Measurements from ENCODE around the gene P2RY12. TPM values are rescaled to one million over a fixed set of nuclear protein-coding genes. Genes with fewer than 3 reads are reported as not detected.

P2RY12 gene
- total RNA-seq, 2 donors from 2014 or later: 1.4 to 1.5 TPM

DNA sequence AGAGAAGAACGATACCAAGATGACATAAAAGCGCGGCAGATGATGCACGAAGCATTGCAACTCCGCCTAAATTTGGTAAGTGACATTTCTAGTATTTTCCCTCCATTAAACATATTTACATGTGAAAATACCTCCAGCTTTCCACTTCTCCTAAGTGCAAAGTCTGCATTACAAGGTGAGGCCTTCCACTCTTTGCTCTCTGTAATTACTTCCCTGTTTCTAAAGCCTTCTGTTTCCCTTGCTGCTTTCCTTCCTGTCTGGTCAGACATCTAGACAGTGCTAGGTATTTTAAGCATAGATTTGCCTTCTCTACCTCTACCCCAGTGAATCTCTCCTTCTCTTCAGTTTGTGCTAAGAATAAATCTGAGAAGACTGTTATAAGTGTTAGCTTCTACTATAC is 1.9 kb downstream of the P2RY12 start:
- Histone ChIP-seq H3K27ac (no peak overlapping the region), H3K9me3 (no peaks in the 10 kb centered on the region)

DNA sequence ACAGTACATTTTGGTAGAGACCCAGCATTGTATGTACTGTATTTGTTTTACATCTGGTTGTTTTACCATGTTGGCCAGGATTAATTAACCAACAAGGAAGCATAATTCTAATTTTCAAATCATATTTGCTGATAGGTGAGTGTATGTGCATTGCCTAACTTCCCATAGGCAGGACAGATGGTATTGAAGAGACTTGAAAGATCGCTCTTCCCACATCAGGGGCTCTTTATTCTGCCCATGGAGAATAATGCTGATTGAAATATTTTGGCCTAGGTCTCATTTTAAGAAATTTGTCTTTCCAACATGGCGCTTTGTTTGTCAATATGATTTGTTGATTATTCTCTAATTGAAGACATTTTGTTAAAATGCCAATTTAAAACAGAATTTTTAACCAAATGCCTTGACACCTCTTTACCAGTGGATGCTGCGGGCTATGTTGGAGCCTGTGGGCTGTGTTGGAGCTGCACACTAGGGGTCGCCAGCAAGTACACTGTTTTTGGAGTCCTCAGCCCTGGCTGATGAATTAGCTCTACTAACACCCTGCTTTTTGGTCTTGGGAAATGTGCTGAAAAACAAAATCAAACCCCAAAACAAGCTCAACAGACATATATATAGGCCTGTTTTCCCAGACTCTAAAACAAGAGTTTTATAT is 5.3 kb downstream of the P2RY12 start:
- Histone ChIP-seq H3K36me3 (no peaks in the 10 kb centered on the region), H3K27me3 (no peaks in the 10 kb centered on the region), H3K4me1 (no peaks in the 10 kb centered on the region), H3K4me3 (no peak overlapping the region), H3K9me3 (no peaks in the 10 kb centered on the region), H3K27ac (no peak overlapping the region)
- TF ChIP-seq, protein P1, sequence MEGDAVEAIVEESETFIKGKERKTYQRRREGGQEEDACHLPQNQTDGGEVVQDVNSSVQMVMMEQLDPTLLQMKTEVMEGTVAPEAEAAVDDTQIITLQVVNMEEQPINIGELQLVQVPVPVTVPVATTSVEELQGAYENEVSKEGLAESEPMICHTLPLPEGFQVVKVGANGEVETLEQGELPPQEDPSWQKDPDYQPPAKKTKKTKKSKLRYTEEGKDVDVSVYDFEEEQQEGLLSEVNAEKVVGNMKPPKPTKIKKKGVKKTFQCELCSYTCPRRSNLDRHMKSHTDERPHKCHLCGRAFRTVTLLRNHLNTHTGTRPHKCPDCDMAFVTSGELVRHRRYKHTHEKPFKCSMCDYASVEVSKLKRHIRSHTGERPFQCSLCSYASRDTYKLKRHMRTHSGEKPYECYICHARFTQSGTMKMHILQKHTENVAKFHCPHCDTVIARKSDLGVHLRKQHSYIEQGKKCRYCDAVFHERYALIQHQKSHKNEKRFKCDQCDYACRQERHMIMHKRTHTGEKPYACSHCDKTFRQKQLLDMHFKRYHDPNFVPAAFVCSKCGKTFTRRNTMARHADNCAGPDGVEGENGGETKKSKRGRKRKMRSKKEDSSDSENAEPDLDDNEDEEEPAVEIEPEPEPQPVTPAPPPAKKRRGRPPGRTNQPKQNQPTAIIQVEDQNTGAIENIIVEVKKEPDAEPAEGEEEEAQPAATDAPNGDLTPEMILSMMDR (IDR thresholded peaks at IDR 0.05): peak in 1 of 2 donors; percentile 56
- no peak for DNase-seq (ENCODE audit: low spot score)

More for the DNA sequence above, 1.9 kb downstream of the P2RY12 start:
- no peaks in the 10 kb centered on the region for H3K4me1 ChIP-seq
- no peaks in the 10 kb centered on the region for H3K36me3 ChIP-seq
- H3K4me3 ChIP-seq: no peak overlapping the region
- DNase-seq (ENCODE audit: low spot score): no peak
- TF ChIP-seq, protein P1 (IDR thresholded peaks at IDR 0.05): no peak
- H3K27me3 ChIP-seq: no peaks in the 10 kb centered on the region

DNA sequence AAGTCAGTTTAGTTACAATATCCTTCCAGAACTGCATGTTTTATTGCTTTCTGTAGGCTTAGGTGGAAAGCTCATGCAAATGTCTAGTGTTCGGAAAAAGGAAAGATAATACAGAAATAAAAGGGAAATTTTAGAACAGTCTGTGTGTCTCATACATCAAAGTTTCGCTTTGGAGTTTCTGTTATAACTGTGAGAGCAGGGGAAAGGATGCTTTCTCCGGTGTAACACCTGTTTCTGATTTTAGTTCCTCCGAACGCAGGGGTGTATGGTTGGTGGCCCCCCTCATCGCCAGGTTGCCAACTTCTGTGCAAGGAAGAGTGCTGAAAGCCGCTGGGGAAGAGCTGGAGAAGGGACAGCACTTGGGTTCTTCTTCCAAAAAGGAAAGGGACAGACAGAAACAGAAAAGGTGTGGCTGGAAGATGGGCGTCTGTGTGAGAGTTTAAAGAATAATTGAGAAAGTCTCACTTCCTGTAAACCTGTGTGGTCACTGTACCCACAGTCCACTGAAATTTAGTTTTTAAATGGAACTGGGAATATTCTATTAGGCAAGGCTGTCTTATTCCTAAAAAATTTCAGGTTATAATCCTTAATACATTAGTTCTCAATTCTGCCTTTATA is 6.7 kb downstream of the P2RY12 start:
- no peaks in the 10 kb centered on the region for H3K9me3 ChIP-seq
- DNase-seq (ENCODE audit: low spot score): no peak
- H3K4me1 ChIP-seq: no peaks in the 10 kb centered on the region
- H3K36me3 ChIP-seq: no peaks in the 10 kb centered on the region
- TF ChIP-seq, protein P1 (IDR thresholded peaks at IDR 0.05): no peak
- H3K4me3 ChIP-seq: no peak overlapping the region
- H3K27ac ChIP-seq: no peak overlapping the region
- no peaks in the 10 kb centered on the region for H3K27me3 ChIP-seq

DNA sequence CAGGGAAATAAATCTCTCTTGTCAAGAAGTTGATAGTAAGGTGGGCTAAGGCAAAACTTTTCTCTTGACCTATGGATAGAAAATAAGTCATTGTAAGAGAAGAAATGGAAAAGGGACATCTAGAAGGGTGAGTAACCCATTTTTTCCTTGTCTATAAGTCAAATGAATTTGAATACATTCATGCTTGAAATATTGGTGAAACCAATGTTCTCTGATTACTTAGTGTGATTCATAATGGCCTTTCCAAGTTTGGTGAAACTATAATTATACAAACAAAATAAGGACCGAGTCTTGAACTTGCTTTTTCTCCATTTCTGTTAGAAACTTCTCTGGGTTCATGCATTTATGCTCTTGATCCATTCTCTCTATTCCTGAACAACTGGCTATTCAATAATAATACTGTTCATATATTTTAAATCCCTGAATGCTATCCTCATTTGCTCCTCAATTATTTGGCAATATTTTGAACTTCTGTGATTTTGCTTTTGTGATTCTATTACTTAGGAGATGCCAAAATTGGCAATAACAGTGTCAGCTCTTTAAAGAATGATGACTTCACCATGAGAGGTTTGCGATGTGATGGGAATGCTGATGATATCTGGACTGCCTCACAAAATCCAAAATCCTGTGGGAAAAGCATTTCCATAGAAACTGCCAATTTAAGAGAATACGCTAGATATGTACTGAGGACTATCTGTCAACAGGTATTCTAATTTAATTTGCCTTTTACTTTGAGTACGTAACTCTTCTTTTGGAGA is 12.3 kb downstream of the P2RY12 start:
- DNase-seq (ENCODE audit: low spot score): no peak
- no peaks in the 10 kb centered on the region for H3K9me3 ChIP-seq
- TF ChIP-seq, protein P1 (IDR thresholded peaks at IDR 0.05): no peak
- H3K27ac ChIP-seq: no peak overlapping the region
- no peaks in the 10 kb centered on the region for H3K36me3 ChIP-seq
- no peaks in the 10 kb centered on the region for H3K27me3 ChIP-seq
- H3K4me1 ChIP-seq: no peaks in the 10 kb centered on the region
- H3K4me3 ChIP-seq: no peak overlapping the region

DNA sequence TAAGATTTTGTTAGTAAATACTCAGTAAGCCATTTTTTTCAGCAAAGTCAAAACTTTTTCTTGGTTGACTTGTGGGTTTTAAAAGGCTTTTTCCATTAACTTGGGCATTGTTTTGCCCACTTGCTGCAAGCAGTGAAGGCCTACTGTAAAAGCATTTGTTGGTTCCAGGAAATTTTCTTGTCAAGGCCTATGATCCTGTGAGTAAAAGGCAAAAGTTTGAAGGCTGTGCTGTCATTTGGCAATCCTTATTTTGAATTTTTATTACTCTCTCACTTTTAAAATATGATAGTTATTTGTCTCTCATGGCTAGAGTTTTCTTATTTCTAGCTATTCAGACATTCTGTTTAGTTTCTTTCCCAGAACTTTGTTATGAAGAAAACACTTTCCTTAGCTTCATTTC is 13.0 kb downstream of the P2RY12 start:
- H3K27me3 ChIP-seq: no peaks in the 10 kb centered on the region
- TF ChIP-seq, protein P1 (IDR thresholded peaks at IDR 0.05): no peak
- H3K9me3 ChIP-seq: no peaks in the 10 kb centered on the region
- no peaks in the 10 kb centered on the region for H3K4me1 ChIP-seq
- no peak for DNase-seq (ENCODE audit: low spot score)
- no peak overlapping the region for H3K27ac ChIP-seq
- no peaks in the 10 kb centered on the region for H3K36me3 ChIP-seq
- no peak overlapping the region for H3K4me3 ChIP-seq
